Lower leg skin (tissue), 4 donors: ENCODE data around the gene SEC16B. TPM values are rescaled to one million over a fixed set of nuclear protein-coding genes. Genes with fewer than 3 reads are reported as not detected.

Experiments
- DNase-seq, 2 donors: peaks; one replicate each; pipeline ENCODE4 v3.0.0-alpha.2; 2019; ENCODE audit warnings: low spot score in 2 of 2
- H3K4me3 ChIP-seq: fragments of 200-600 bp; sonication (generic); 2 replicates; pipeline ENCODE4 v1.5.1; 2017; ENCODE audit warnings: mild to moderate bottlenecking, low read depth; ENCODE audit not compliant: poor library complexity, severe bottlenecking
- CTCF ChIP-seq, 3 donors: fragments of 450-650 bp; IDR thresholded peaks; one replicate each; pipeline ENCODE4 v1.5.1; 2016; ENCODE audit warnings: antibody characterized with exemption in 3 of 3, mild to moderate bottlenecking in 3 of 3, moderate library complexity in 2 of 3
- POLR2A ChIP-seq, 2 donors: fragments of 450-650 bp; IDR thresholded peaks; one replicate each; pipeline ENCODE4 v1.6.1; 2016 to 2017; ENCODE audit warnings: antibody characterized with exemption in 2 of 2, mild to moderate bottlenecking in 1 of 2, moderate library complexity in 1 of 2
- WGBS, 2 donors: methylation state at CpG; one replicate each; pipeline ENCODE4 v1.1.5; 2018; 5-methylcytosine and 5-hydroxymethylcytosine counted together
- intact Hi-C: fragments of 100-400 bp; cut with DNase I; formaldehyde crosslinking; loops from one replicate; pipeline ENCODE4 v1.15.0; 2023; ENCODE audit warnings: low total_unique reads
- total RNA-seq, 4 donors: library from RNA; depleted of rRNA; stranded (reverse); fragments of >200 nt; gene quantifications; one replicate each; pipeline ENCODE4 v1.1.0, GENCODE V29; 2016

The SEC16B gene
- total RNA-seq, 4 donors from 2014 or later, result 0.21 to 1.8 (median 1.4) TPM

- WGBS, 2 donors, result 82 to 89% methylated on average over 1 of the region's 1 CpG
- no peak overlapping the region for H3K4me3 ChIP-seq
- intact Hi-C loops, result no loop called here
- DNase-seq, result no peak
- TF ChIP-seq CTCF (IDR thresholded peaks at IDR 0.05) (no peak), POLR2A (IDR thresholded peaks at IDR 0.05) (no peak)
Measured at GRCh38 chr1:177933881-177934280, 36.0 kb downstream of the SEC16B start.

- no peak for DNase-seq
- WGBS, 2 donors, result 80% methylated on average over 8 of the region's 8 CpGs
- no peak overlapping the region for H3K4me3 ChIP-seq
- TF ChIP-seq CTCF (IDR thresholded peaks at IDR 0.05) (no peak), POLR2A (IDR thresholded peaks at IDR 0.05) (no peak)
- intact Hi-C loops, result no loop called here
Measured at GRCh38 chr1:177932123-177932522, 37.7 kb downstream of the SEC16B start.

GRCh38 chr1:177928952-177929351 lies 40.9 kb downstream of the SEC16B start:
- no peak for DNase-seq
- 82 to 91% methylated on average over 2 of the region's 2 CpGs for WGBS, 2 donors
- intact Hi-C loops, result no loop called here
- H3K4me3 ChIP-seq, result no peak overlapping the region
- TF ChIP-seq POLR2A (IDR thresholded peaks at IDR 0.05) (no peak), CTCF (IDR thresholded peaks at IDR 0.05) (no peak)

- DNase-seq, result no peak
- H3K4me3 ChIP-seq, result no peak overlapping the region
- TF ChIP-seq POLR2A (IDR thresholded peaks at IDR 0.05) (no peak), CTCF (IDR thresholded peaks at IDR 0.05) (no peak)
- intact Hi-C loops, result no loop called here
- 89 to 99% methylated on average over 2 of the region's 2 CpGs for WGBS, 2 donors
Measured at GRCh38 chr1:177928194-177928593, 41.7 kb downstream of the SEC16B start.

- H3K4me3 ChIP-seq, result no peak overlapping the region
- TF ChIP-seq CTCF (IDR thresholded peaks at IDR 0.05) (no peak), POLR2A (IDR thresholded peaks at IDR 0.05) (no peak)
- WGBS, 2 donors, result 77 to 81% methylated on average over 5 of the region's 5 CpGs
- intact Hi-C loops, result no loop called here
- no peak for DNase-seq
Measured at GRCh38 chr1:177927021-177927596, 42.7 kb downstream of the SEC16B start.

- DNase-seq, result no peak
- intact Hi-C loops, result no loop called here
- TF ChIP-seq CTCF (IDR thresholded peaks at IDR 0.05), result no peak
- no peak for TF ChIP-seq POLR2A (IDR thresholded peaks at IDR 0.05)
- no peak overlapping the region for H3K4me3 ChIP-seq
Measured at GRCh38 chr1:177926201-177926600, 43.7 kb downstream of the SEC16B start.
